Measurements from ENCODE around the gene KCNAB1.

Gene KCNAB1

DNA sequence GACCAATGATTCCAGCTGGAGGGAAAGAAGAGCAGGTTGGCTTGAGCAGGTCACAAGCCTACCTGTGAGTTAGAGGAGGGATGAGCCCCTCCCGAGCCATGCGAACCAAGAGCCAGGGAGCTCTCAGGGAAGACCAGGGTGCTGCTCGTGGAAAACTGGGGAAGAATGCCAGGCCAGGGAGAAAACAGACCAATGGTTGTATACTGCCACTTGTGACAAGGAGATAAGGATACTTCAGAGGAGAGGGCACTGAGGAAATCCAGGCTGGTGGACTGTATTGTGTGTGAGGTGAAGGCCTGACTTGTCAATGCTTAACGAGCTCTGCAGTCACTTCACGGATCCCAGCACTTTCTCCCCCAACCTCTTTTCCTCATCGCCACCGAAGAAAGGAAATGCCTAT is 256.9 kb downstream of the KCNAB1 start:
- no peak for DNase-seq

DNA sequence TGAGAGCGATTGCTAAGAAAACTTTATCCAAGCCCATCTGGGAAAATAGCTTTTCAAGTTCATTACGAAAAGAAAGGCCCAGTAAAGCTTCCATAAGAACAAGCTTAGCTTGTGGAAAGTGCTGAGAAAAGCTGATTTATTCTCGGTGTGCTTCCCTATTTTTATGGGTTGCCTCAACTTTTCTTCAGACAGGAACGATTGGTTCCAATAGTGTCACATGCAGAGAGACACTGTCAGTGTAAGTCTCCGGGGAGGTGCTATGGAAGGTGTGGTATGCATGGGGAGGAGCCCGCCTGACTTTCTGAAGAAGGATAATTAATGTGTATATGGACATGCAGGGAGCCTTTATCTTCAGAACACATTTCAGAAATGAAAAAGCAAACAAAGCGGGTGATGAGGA is 257.3 kb downstream of the KCNAB1 start:
- DNase-seq = no peak

DNA sequence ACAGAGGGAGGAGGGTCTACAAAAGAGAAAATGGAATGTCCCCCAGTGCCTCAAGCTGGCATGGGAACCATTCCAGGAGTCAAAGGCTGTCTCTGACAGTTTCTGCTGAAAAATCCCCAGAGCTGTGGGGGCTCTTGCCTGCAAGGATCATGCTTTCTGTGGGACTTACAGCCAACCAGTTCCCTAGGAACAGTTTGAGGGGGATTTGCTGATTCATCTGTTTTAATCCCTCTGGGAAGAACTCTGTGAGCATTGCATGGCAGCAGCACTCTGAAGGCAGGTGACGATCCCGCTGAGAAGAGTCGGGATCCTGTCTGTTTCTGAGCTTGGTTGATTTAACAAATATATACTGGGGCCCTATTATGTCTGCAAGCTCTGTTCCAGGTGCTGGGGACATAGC is 258.5 kb downstream of the KCNAB1 start:
- no peak for DNase-seq

DNA sequence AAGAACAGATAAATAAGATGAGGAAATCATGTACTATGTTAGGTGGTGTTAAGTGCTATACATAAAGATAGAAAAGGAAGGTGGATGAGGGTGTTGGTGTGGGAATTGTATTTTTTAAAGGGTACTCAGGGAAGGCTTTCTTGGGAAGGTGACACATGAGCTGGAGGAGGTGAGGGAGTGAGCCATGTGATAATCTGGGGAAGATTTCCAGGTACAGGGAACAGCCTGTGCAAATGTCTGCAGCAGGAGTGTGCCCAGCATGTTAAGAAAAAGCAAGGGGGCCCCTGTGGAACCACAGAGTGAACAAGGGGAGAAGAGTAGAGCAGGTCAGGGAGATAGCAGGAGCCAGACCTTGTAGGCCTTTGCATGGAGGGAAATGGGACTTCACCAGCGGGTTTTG is 258.9 kb downstream of the KCNAB1 start:
- no peak for DNase-seq

DNA sequence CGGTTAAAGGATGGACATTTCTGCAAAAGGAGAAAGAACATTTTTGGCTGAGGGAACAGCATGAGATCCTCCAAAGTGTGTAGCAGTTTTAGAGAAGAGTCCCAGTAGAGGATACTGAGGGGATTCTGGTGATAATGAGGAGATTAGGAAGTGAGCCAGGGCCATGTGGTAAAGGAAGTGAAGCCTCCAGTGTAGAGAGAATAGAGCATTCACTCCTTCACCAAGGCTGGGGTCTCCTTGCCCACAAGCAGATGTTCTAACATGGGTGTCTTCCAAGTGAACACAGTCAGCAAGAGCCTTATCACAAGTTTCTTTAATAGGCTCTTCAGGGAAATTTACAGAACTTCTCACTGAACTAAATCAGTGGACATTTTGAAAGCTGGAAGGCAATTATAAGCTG is 260.9 kb downstream of the KCNAB1 start:
- DNase-seq = no peak

DNA sequence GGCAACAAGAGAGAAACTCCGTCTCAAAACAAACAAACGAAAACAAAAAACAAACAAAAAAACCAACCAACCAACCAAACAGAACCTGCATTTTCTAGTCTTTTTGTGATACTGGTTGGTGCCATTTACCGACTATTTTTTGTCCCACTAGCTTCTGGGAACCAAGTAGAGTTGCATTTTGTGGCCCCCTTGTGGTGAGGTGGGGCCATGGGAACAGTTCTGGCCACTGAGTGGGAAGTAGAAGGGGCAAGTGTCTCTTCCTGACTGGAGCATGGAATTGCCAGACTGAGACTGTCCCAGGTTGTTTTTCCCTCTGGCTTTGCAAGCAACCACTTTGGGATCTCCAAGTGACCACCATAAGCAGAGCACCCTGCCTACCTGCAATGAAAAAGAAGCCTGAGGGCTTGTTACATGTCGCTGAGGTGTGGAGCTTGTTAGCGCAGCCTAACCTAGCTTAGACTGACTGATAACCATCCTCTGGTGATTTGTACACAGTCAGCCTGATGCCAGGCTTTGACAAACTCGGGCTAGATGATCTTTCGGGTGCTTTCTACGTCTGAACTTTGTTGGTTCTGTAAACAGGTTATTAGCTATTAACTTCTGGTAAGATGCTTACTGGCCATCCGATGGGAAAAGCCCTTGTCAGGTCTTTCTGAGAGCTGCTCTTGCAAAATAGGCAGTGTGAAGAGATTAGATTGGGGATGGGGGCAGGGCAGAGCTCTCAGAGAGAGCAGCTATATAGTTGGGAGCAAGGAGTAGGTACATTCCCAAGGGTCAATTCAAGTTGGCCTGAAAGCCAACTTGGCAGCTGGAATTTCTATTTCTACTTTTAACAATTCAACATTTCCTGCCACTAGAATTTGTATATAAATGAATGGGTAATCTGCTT is 262.3 kb downstream of the KCNAB1 start:
- DNase-seq = peak in 1 of 2 experiments; percentile 66

- no peak for DNase-seq
These were observed 263.2 kb downstream of the KCNAB1 start for GRCh38 chr3:156383441-156384025.

- DNase-seq = no peak
These were observed 268.4 kb downstream of the KCNAB1 start for GRCh38 chr3:156388497-156389448.

DNA sequence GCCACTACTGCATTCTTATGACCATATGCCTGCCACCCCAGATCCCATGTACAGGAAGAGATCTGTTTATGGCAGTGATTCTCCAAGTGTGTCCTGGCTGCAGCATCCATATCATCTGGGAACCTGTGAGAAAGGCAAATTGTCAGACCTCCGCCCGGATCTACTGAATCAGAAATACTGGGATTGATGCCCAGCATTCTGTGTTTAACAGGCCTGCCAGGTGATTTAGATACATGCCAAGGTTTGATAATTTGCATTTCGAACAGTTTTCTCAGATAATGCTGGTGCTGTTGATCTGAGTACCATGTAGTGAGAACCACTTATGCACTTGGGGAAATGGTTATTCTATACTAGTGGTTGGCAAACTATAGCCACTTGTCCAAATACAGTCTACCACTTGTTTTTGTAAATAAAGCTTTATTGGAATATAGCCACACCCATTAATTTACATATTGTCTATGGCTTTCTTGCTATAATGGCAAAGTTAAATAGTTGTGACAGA is 269.1 kb downstream of the KCNAB1 start:
- DNase-seq = no peak

DNA sequence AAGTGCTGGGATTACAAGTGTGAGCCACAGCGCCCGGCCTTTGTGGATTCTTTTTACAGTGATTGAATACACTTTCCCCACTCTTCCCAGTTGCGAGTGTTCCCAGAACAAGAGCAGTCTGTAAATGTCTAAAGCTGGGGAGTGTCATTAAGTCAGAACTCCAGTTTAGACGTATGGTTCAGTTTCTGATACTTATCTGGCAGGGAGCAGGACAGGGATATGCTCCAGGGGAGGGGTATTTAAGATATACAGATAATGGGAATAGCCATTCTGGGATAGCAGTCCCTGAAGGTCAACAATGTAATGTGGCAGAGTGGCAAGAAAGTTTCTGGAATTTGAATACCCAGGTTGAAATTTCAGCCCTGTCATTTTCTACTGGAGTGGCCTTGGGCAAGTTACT is 270.5 kb downstream of the KCNAB1 start:
- DNase-seq = no peak

- DNase-seq = no peak
These were observed 275.8 kb downstream of the KCNAB1 start for GRCh38 chr3:156395961-156396710.

- no peak for DNase-seq
These were observed 276.5 kb downstream of the KCNAB1 start for GRCh38 chr3:156396851-156397250.

- DNase-seq = no peak
These were observed 277.2 kb downstream of the KCNAB1 start for GRCh38 chr3:156397534-156397933.

DNA sequence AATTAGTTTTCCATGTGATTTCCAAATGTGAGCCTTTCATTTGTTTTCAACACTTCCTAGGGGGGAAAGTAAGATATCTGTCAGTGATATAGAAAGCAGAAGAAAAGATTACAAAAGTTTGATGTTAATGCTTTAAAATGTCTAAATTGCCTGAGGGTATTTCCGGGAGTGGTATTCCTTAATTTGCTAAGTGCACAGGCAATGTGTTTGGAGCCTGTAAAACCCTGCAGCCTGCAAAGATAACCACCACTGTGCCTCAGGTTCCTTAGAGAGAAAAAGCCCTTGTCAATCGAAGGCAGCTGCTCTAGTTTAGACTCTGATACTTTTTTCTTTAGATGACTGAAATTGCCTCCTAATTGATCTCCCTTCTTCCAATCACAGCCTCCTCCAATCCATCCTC is 279.7 kb downstream of the KCNAB1 start:
- no peak for DNase-seq

GRCh38 chr3:156400735-156401134 is 280.4 kb downstream of the KCNAB1 start:
- DNase-seq = no peak

- DNase-seq = peak in 1 of 2 experiments; percentile 32
These were observed 283.8 kb downstream of the KCNAB1 start for GRCh38 chr3:156404217-156404616.

DNA sequence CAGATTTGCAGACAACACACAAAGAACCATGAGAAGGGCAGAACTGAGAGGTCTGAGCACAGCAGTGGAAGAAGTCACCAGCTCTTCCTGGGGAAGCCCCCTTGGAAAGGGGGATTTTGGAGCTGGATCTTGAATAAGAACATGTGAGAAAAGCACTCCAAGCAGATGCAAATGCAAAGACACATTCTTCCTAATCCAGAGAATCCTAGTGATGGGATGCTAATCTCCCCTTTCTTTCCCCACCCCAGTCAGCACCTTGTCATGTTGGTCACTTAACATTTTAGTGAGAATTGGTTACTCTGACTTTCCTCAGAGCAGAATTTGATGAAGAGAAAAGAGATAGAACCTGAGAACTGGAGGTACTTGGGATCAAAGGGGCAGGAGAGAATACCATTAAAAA is 286.0 kb downstream of the KCNAB1 start:
- DNase-seq = no peak

- DNase-seq = no peak
These were observed 287.3 kb downstream of the KCNAB1 start for GRCh38 chr3:156407617-156408225.

DNA sequence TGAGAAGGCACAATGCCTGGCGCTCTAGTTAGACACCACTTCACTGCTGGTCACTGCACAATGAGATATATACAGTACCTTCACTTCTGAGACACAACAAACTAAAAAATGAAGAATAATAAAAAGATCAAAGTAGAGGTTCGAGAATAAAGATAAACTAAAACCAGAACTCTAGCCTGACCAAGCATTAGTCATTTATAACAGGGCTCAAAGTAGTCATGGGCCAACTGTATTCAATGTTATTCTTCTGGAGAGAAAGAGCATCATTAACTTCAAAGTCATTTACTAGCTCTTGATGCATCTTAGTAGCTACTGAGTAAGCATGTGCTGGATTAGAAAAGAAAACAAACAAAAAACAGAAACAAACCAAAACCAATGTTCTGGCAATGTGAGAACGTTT is 289.3 kb downstream of the KCNAB1 start:
- no peak for DNase-seq

- no peak for DNase-seq
These were observed 292.2 kb downstream of the KCNAB1 start for GRCh38 chr3:156412600-156412999.

DNA sequence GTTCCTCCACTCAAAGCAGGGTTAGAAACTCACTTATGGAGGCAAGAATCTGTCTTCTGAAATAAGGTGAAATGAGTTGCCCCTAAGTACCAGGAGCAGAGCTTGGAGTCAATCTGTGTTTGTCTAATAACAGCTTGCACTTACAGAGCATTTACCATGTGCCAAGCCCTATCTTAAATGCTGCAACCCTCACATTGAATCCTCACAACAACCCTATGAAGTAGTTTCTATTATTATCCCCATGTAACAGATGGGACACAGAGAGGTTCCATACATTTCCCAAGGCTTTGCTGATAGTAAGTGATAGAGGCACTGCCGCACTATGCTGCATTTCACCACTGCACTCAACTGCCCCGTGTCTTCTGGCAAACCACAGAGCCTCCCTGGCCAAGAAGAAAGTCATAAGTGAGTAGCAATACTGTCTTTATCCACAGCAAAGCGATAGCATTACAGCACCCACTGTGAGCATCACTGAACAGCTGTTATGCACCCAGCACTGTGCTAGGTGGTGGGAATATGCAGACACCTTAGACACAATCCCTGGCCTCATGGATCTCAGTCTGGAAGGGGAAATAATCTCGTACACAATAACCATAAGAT is 293.0 kb downstream of the KCNAB1 start:
- no peak for DNase-seq
